H1 (cell line): ENCODE results near the gene JOSD1. TPM values are rescaled to one million over a fixed set of nuclear protein-coding genes. Genes with fewer than 3 reads are reported as not detected.

ENCODE experiments used
- ASH2L ChIP-seq: fragments of 200-600, 300-600 bp; sonication (generic); IDR thresholded peaks from one replicate; pipeline ENCODE4 v1.7.1; 2017; ENCODE audit warnings: low read length
- CBX8 ChIP-seq: fragments of 300-800, 300-1000 bp; sonication (generic); IDR thresholded peaks from 2 replicates; pipeline ENCODE4 v1.7.1; 2016; ENCODE audit warnings: low read depth, low read length, borderline replicate concordance
- CHD7 ChIP-seq: fragments of 300-600 bp; sonication (generic); IDR thresholded peaks from 2 replicates; pipeline ENCODE4 v1.7.1; 2012; ENCODE audit warnings: low read length, moderate library complexity, mild to moderate bottlenecking, inconsistent platforms; ENCODE audit not compliant: insufficient replicate concordance
- EP300 ChIP-seq, 2 experiments: IDR thresholded peaks; 1 replicate in 1 of 2; 2 replicates in 1 of 2; pipeline ENCODE4 v1.6.1; 2011 to 2012; ENCODE audit warnings: low read depth in 2 of 2, low read length in 2 of 2, mild to moderate bottlenecking in 2 of 2, borderline replicate concordance in 1 of 2, inconsistent platforms in 1 of 2, moderate library complexity in 1 of 2
- POLR2AphosphoS5 ChIP-seq: IDR thresholded peaks from 2 replicates; pipeline ENCODE4 v1.6.1; 2011; ENCODE audit warnings: low read depth, low read length
- RNF2 ChIP-seq: fragments of 200-900, 300-1000 bp; sonication (generic); IDR thresholded peaks from 2 replicates; pipeline ENCODE4 v1.7.1; 2016; ENCODE audit warnings: borderline replicate concordance, low read depth, mild to moderate bottlenecking, antibody characterized with exemption, low read length; ENCODE audit not compliant: poor library complexity, severe bottlenecking; ENCODE audit errors: missing control alignments
- SIRT6 ChIP-seq: IDR thresholded peaks from one replicate; pipeline ENCODE4 v1.7.1; 2012; ENCODE audit warnings: low read length, inconsistent platforms
- TBP ChIP-seq: IDR thresholded peaks from 2 replicates; pipeline ENCODE4 v1.6.1; 2011; ENCODE audit warnings: low read depth, low read length, improper control_type of control experiment
- TCF12 ChIP-seq: IDR thresholded peaks from 2 replicates; pipeline ENCODE4 v1.6.1; 2011; ENCODE audit warnings: low read depth, mild to moderate bottlenecking, low read length
- TEAD4 ChIP-seq: IDR thresholded peaks from 2 replicates; pipeline ENCODE4 v1.6.1; 2012; ENCODE audit warnings: low read depth, low read length, inconsistent platforms, mixed read lengths
- polyA plus RNA-seq, 7 experiments: library from polyadenylated mRNA; depleted of rRNA in 3 of 7; stranded (reverse) in 5 of 7; unstranded in 2 of 7; fragments of >200 nt in 5 of 7; fragments of 200-250 nt in 2 of 7; gene quantifications; 1 replicate in 5 of 7; 2 replicates in 1 of 7; 4 replicates in 1 of 7; pipeline versions ENCODE4 v1.2.1 to v1.2.3, GENCODE V29; 2011 to 2013; ENCODE audit warnings: missing spikeins in 2 of 7, mixed read lengths in 2 of 7
- total RNA-seq: library from RNA; stranded (reverse); fragmentation: NEBNext Ultra II Directional; extraction: Animal tissue kit (Norgen Biotek cat#: 25700); gene quantifications from 2 replicates; pipeline ENCODE4 v1.2.1, GENCODE V29; 2021

JOSD1 gene
- total and polyA plus RNA-seq, 2 of the 8 experiments (the other 6 are each of a cell fraction or from before 2014, with no cell fraction given): 18.4 to 20.2 TPM

- TF ChIP-seq POLR2AphosphoS5: peak; percentile 96
- no peak for TF ChIP-seq CBX8
- TF ChIP-seq CHD7: no peak
- TF ChIP-seq ASH2L: no peak
- TF ChIP-seq TBP: peak; percentile 90
- TF ChIP-seq TEAD4: 0 out of 2 replicates have a peak, but pooled peaks have one; percentile 3
- no peak for TF ChIP-seq SIRT6
- no peak for TF ChIP-seq RNF2
- TF ChIP-seq EP300 (IDR thresholded peaks at IDR 0.05; ENCODE audit: borderline replicate concordance in 1 of 2, low read depth in 2 of 2, low read length in 2 of 2): no peak; a peak in 1 of 3 replicates
- TF ChIP-seq TCF12: no peak
These were observed 4.7 kb upstream of the JOSD1 start, which contains the start of gene GTPBP1 (continued) for GRCh38 chr22:38705235-38706100.
